ENCODE results near the gene QPRT.

The QPRT gene

DNA sequence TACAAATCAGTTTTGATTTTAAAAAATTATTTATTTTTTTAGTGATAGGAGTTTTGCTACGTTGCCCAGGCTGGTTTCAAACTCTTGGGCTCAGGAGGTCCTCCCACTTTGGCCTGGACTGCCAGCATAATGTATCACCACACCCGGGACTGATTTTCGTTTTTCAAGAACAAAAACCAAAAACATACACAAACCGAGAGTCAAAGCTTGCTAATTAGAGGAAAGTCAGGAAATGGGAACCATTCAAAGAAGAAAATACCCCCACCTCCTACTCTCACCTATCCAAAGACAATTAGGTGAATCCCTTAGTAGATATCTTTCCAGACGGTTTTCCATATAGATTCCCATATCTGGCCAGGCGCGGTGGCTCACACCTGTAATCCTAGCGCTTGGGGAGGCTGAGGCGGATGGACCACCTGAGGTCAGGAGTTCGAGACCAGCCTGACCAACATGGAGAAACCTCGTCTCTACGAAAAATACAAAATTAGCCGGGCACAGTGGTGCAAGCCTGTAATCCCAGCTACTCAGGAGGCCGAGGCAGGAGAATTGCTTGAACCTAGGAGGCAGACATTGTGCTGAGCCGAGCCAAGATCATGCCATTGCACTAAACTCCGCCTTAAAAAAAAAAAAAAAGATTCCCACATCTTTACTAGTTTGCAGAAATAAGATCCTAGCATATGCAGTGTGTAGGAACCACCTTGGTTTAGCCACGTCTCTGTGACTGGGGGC, 16.8 kb upstream of the QPRT start:
- H3K36me3 ChIP-seq (ENCODE audit: control insufficient read depth, low read length) = peaks cover 38% of the 10 kb centered on the region
- peak overlapping the region; percentile 93 for H3K27ac ChIP-seq (ENCODE audit: low read depth, low read length)
- peaks cover 45% of the 10 kb centered on the region for H3K4me1 ChIP-seq (ENCODE audit: control insufficient read depth, low read length)
- H3K4me2 ChIP-seq (ENCODE audit: low read length) = peak overlapping the region; percentile 92
- peaks cover 17% of the 10 kb centered on the region for H3F3A ChIP-seq (ENCODE audit: control insufficient read depth, insufficient read depth)
- H3K27me3 ChIP-seq (ENCODE audit: control insufficient read depth, low read length) = no peaks in the 10 kb centered on the region
- no peaks in the 10 kb centered on the region for H4K20me1 ChIP-seq (ENCODE audit: control insufficient read depth, insufficient read depth, low read depth, low read length)
- peaks cover 52% of the 10 kb centered on the region for H3K79me2 ChIP-seq (ENCODE audit: control insufficient read depth, low read length)
- no peaks in the 10 kb centered on the region for H3K9me2 ChIP-seq (replicated peaks; ENCODE audit: control insufficient read depth, low read length)
- no peaks in the 10 kb centered on the region for H3K9me3 ChIP-seq (ENCODE audit: control insufficient read depth, insufficient read depth, low read length)
- TF ChIP-seq EZH2phosphoT487 (IDR thresholded peaks at IDR 0.05; ENCODE audit: borderline replicate concordance, low read length) (no peak), CTCF (IDR thresholded peaks at IDR 0.05; ENCODE audit: low read depth, low read length, poor library complexity, severe bottlenecking) (no peak)
- peak overlapping the region; percentile 88 for H3K4me3 ChIP-seq (ENCODE audit: low read length)

DNA sequence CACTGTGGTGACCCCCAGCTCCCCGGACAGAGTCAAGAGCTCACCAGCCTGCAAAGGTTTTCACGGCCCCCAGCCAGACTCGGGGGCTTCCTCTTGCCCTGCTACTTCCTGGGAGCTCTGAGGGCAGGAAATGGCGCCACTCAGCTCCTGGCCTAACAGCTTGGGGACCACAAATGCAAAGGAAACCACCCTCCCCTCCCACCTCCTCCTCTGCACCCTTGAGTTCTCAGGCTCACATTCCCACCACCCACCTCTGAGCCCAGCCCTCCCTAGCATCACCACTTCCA, 16.3 kb upstream of the QPRT start:
- Histone ChIP-seq H3K36me3 (ENCODE audit: control insufficient read depth, low read length) (peaks cover 40% of the 10 kb centered on the region), H3K27me3 (ENCODE audit: control insufficient read depth, low read length) (no peaks in the 10 kb centered on the region), H3K9me2 (replicated peaks; ENCODE audit: control insufficient read depth, low read length) (no peaks in the 10 kb centered on the region), H4K20me1 (ENCODE audit: control insufficient read depth, insufficient read depth, low read depth, low read length) (0 out of 2 replicates have a peak, but pooled peaks cover under 1% of the 10 kb centered on the region), H3F3A (ENCODE audit: control insufficient read depth, insufficient read depth) (peaks cover 17% of the 10 kb centered on the region), H3K4me1 (ENCODE audit: control insufficient read depth, low read length) (peaks cover 49% of the 10 kb centered on the region), H3K4me2 (ENCODE audit: low read length) (peak overlapping the region; percentile 92), H3K4me3 (ENCODE audit: low read length) (peak overlapping the region; percentile 88), H3K9me3 (ENCODE audit: control insufficient read depth, insufficient read depth, low read length) (no peaks in the 10 kb centered on the region), H3K27ac (ENCODE audit: low read depth, low read length) (peak overlapping the region; percentile 93), H3K79me2 (ENCODE audit: control insufficient read depth, low read length) (peaks cover 57% of the 10 kb centered on the region)
- no peak for TF ChIP-seq EZH2phosphoT487 (IDR thresholded peaks at IDR 0.05; ENCODE audit: borderline replicate concordance, low read length)
- no peak for TF ChIP-seq CTCF (IDR thresholded peaks at IDR 0.05; ENCODE audit: low read depth, low read length, poor library complexity, severe bottlenecking)

- Histone ChIP-seq H3K4me3 (ENCODE audit: low read length) (peak within 1 kb of the TSS; percentile 88), H3K9me2 (replicated peaks; ENCODE audit: control insufficient read depth, low read length) (no peaks in the 10 kb centered on the region), H3K9me3 (ENCODE audit: control insufficient read depth, insufficient read depth, low read length) (no peaks in the 10 kb centered on the region), H3K36me3 (ENCODE audit: control insufficient read depth, low read length) (peaks cover 45% of the 10 kb centered on the region), H3K27ac (ENCODE audit: low read depth, low read length) (peak within 1 kb of the TSS; percentile 93), H3K4me1 (ENCODE audit: control insufficient read depth, low read length) (peaks cover 55% of the 10 kb centered on the region), H3K4me2 (ENCODE audit: low read length) (peak within 1 kb of the TSS; percentile 92), H3K79me2 (ENCODE audit: control insufficient read depth, low read length) (peaks cover 62% of the 10 kb centered on the region), H3K27me3 (ENCODE audit: control insufficient read depth, low read length) (no peaks in the 10 kb centered on the region), H3F3A (ENCODE audit: control insufficient read depth, insufficient read depth) (peaks cover 17% of the 10 kb centered on the region), H4K20me1 (ENCODE audit: control insufficient read depth, insufficient read depth, low read depth, low read length) (peaks cover 5% of the 10 kb centered on the region; the same call in 1 of the 2 replicates)
- TF ChIP-seq EZH2phosphoT487 (IDR thresholded peaks at IDR 0.05; ENCODE audit: borderline replicate concordance, low read length) (no peak), CTCF (IDR thresholded peaks at IDR 0.05; ENCODE audit: low read depth, low read length, poor library complexity, severe bottlenecking) (no peak)
Observed at GRCh38 chr16:29663016-29663806, 15.8 kb upstream of the QPRT start, which contains the start of gene SPN. Gene SPN (plus strand): TSS chr16:29663247. CDS start chr16:29663729, 482 bp downstream.

Measured in DOHH2 (cell line).